Activated CD8-positive, alpha-beta memory T cell treated with anti-CD3 and anti-CD28 coated beads for 1 hour (primary cell): ENCODE data around the gene SLC35B4.
"Not testable (repeated sequence)": the region's sequence is repeated elsewhere in the genome, so short reads cannot be mapped to it uniquely, and the experiment has no call there.

Experiments
- DNase-seq, 2 donors: peaks; one replicate each; pipeline ENCODE4 v3.0.0-alpha.2; 2020; ENCODE audit warnings: low read depth in 1 of 2; ENCODE audit errors: extremely low read depth in 1 of 2

Gene SLC35B4

DNA sequence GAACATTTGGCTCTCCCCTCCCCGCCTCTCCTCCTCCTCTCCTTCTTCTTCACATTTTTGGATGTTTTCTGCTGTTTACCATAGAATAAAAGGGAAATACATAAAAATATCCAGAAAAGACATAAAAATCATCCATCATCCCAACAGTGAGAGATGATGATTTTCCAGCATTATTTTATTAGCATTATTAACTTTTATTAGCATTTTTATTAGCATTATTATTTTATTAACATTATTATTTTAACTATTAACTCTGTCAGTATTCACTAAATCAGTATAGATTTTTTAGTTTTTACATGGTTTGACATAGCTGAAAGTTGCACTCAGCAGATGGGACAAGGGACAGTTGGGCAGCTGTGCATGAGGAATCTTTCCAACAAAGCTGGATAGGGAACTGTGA is 16.2 kb upstream of the SLC35B4 start:
- no peak for DNase-seq

DNA sequence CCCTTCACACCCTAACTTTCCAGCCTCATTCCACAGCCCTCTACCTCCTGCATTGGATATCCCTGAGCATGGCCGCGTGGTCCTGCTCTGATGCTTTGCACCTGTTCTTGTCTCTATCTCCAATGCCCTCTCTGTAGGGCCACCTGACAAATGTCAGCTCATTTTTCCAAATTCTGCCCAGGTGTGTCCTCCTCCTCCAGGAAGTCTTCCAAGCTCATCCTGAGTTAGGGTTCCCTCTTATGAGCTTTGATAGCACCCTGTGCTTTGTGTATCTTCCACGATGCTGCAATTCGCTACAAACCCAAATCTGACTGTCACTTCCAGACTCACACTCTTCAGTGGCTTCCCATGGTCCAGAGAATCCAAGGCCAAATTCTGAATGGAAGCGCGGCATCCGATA is 14.7 kb upstream of the SLC35B4 start:
- DNase-seq: no peak

DNA sequence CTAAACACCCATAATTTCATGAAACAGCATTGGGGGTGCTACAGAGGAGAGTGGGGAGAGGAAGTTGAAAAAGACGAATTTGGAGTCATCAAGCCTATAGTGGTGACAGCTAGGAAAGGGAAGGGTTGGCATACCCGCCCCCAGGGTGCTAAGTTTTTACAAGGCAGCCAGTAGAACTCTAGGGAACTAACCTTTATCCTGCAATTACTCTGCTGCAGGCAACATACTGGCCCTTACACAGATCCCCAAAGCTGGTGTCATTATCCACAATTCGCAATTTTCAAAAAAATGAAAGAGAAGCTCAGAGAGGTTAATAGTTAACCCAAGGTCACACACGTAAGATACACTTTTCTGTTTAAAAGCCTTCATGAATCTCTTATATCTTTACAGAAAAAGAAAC is 14.2 kb upstream of the SLC35B4 start:
- no peak for DNase-seq

DNA sequence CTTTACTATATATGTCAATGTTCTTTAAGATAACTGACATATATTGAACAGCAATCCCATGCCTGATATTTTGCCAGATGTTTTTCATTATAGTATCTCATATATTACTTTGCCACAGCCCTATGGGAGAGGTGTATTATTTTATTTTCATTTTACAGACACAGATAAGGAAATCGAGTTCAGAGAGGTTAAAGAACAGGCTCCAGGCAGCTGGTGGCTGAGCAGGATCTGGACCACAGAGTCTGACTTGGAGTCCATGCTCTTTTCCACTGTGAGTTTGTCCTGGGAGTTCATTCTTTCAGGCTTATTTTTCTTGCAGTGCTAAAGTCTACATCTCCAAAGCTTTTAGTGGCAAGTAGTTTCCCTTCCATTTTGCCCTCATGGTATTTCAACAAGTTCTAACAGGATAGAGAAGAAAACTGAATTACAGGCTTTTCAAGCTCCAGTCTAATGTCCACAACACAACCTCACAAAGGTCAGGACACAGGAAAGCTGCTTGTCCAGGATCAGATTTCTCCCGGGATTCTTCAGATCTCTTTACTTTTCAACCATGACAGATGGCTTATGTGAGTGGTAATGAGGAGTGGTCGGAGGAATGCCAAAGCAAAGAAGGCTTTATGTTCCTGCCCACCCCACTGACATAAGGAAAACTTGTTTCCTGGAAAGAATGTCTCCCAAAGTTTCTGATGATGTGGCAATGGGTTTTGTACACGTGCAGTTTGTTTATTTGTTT is 13.1 kb upstream of the SLC35B4 start:
- no peak for DNase-seq

DNA sequence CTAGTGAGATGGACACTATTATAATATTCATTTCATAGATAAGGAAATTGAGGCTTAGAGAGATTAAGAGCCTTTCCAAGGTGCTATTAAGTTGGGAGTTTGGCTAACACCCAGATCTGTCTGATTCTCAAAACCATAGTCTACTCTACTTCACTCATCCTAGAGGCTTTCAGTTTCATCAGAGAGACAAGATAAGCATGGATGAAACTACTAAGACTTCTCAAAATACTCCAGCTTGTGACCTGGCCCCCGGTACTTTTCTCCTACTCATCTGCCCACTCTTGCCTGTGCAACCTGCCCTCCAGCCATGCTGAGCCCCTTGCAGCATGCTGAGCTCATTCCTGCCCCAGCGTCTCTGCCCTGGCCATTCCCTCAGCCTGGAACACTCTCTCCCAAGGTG is 12.2 kb upstream of the SLC35B4 start:
- no peak for DNase-seq

DNA sequence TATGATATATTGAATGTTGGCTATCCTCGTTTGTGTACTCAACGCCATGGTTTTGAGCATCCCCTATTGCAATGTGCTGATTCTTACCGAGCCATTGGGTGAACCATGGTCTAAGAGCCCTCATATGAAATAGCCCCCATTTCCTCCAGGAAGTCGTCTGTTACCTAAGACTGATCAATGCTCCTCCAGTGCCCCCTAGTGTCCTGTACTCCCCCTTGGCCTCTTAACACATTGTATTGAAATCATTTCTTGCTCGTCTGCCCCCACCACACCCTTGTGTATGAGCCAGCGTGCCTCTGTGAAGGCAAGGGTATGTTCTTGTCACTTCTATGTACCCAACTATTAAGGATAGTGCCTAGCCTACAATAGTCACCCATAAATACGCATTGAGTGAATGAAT is 11.2 kb upstream of the SLC35B4 start:
- DNase-seq: peak in 1 of 2 donors; percentile 39

DNA sequence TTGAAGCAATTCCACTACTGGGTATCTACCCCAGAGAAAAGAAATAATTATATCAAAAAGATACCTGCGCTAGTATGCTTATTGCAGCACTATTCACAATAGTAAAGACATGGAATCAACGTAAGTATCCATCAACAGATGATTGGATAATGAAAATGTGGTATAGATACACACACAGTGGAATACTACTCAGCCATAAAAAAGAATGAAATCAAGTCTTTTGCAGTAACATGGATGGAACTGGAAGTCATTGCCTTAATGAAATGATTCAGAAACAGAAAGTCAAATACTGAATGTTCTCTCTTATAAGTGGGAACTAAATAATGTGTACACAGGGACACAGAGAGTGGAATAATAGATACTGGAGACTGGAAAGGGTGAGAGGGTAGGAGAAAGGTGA is 7.4 kb upstream of the SLC35B4 start:
- DNase-seq: no peak

DNA sequence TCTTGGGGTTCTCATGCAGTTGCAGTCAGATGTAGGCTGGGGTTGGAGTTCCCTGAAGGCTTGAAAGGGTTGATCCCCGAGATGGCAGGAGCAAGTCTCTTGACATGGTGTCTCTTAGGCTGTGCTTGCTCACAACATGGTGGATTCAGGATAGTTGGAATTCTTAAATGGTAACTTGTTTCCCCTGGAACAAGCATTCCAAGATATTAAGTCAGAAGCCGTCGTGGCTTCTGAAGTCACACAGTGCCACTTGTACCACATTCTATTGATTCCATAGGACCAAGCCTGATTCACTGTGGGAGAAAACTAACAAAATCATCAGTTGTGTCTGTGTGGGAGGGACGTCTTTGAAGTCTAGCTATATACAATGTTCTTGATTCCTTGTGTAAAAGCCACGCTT is 3.5 kb upstream of the SLC35B4 start:
- no peak for DNase-seq

DNA sequence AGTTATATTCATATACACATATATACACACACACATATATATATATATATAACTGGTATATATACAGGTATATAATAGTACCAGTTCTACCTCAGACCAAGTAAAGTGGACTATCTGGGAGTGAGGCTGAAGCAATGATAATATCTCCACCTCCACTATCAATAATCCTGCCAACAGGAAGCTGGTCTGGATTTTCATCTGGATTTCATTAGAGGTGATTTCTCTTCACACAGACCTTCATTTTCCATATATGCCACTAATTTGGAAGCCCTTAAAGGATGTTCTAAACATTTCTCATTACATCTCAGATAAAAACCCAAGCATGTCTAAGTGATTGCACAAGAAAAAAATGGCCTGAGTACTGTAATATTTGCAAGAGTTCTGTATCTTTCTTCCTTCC is 1.7 kb upstream of the SLC35B4 start:
- DNase-seq: no peak

DNA sequence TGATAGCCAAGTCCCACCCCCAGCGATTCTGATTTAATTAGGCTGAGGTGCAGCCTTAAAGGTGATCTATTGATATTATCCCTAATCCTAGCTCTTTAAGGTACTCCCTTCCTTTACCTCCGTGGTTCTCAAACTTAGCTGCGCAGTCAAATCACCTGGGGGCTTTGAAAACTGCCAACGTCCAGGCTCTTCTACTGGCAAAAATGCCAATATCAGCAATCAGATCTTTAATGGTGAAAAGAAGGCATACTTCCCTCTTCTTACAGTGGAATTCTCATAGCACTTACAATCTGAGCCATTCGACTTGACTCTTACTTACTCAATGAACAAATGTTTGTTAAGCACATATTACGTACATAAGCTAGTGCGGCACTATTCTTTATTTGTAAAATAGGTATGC is 704 bp upstream of the SLC35B4 start:
- no peak for DNase-seq

DNA sequence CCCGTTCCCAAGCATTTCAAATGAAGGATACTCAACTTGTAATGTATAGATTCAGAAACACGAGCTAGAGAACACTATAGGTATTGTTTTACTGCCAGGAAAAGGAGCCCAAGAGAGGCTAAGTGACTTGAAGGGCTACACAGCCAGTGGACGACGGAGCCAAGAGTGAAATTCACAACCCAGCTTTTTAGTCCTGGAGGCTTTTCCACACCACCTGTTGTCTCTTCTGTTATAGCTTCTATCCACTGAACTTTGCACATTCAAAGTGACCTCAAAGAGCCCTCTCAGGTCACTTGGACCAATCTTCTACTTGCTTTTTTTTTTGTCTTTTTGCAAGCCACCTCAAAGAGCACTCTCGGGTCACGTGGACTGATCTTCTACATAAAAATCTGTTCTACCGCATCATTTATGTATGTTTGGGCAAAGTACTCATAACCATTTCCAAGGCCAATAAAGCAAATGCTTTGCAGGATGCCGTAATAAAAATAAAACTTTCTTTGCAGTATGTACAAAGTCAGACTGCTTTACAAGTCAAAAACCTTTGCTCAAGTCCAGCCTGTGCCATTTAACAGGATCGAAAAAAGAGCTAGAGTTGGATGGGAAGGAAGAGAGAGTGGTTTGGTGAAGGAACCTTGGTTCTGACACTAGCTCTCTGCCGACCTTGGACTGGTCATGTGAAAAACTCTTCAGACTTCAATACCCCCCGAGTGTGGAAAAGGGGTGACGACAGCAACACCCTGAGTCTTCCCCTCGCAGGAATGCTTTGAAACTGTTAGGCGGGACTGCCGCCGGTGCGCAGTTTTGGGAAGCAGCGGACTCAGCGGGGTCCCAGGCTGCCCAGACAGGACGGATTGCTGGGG is 821 bp downstream of the SLC35B4 start:
- DNase-seq: no peak

DNA sequence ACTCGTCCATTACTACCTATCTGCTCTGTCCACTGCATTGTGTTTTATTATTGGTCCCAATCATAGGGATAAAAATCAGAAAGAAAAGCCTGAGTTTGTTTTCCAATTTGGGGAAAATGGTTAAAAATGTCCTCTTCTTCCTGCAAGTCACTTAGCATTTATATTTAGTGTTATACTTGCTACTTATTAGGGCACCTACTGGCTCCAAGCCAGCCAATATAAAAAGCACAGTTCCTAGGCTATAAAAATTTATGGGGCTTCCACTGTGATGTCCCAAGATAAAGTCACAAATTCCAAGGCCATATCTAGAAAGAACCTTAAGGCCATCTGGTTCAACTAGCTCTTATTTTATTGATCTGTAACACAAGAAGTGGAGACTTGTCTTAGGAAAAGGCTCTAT is 3.2 kb downstream of the SLC35B4 start:
- no peak for DNase-seq

DNA sequence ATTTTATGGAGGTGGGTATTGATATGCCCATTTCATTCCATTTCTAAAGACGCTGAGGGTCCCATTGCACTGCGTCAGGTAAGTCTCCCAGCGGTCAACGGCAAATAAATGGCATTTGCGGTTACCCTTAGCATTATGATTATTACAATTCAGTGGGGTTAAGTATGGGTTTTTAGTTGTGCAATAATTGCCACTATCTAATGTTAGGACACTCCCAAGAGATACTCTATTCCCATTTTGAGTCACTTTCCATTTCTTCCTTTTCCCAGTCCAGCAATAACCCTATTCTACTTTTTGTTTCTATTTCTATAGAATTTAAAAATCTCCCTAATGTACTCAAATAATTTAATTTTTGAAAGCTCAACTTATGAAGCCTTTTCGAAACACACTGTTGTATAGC is 4.0 kb downstream of the SLC35B4 start:
- no peak for DNase-seq

DNA sequence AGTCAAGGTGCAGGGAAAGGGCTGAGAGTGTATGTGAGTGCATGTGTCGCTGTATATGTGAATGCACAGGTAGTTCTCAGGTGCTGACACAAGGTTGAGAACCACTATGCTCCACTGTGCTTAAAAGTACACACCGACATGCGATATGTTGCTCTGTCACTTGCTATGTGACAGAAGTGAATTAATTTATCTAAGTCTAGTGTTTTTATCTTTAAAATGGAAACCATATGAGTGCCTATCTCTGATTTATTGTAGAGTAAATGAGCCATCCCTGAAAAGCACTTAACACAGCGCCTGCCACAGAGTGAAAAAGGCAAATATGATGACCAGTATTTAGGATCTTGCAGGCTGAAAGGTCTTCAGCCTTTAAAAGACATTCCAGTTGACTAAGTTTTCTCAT is 4.9 kb downstream of the SLC35B4 start:
- no peak for DNase-seq

DNA sequence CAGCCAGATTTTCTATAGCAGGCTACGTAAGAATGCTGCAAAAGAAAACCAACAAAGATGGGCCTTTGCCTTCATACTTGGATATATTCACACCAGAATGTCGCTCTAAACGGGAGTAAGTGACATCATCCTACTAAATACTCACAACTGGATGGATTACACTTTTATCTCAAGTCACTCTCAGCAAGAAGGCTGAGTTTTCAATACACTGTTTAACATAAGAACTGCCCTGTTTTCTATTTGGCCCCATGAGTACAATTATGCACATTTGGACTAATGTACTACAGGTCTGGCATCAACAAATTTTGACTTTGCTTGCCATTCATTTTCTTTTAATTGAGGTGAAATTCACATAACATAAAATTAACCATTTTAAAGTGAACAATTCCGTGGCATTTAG is 8.2 kb downstream of the SLC35B4 start:
- no peak for DNase-seq

DNA sequence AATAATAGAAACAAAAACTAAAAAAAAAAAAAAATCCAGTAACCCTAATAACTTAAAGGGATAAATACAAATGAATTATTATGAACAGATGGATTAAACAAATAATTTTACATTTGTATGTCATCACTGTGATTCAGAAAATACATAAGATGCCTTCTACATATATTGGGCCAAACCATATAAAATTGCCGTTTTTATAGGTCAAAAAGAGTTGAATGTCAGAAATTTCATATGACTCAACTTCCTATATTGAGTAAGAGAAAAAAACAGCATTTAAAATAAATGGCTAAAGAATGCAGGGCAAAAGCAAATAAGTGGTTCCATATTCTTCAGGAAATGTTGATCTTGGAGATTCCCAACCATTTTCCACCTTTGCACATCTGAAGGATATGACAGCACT is 9.4 kb downstream of the SLC35B4 start:
- no peak for DNase-seq

DNA sequence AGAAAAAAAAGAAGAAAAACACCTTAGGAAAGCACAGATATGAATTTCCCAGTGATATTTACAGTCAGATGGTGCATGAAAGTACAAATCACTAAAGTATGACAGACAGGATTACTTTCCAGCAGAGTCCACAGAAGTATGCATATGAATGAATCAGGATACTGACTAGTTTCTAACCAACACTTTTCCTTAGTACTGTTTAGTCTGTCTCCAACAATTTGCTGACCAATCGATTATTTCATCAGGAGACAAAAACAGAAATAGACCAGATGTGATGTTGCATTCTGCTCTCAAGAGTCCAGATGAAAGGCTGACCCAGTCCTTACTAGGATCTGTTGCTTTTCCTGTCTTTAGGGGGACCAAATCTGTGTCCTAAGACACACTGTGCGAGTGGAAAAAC is 14.6 kb downstream of the SLC35B4 start:
- DNase-seq: no peak

DNA sequence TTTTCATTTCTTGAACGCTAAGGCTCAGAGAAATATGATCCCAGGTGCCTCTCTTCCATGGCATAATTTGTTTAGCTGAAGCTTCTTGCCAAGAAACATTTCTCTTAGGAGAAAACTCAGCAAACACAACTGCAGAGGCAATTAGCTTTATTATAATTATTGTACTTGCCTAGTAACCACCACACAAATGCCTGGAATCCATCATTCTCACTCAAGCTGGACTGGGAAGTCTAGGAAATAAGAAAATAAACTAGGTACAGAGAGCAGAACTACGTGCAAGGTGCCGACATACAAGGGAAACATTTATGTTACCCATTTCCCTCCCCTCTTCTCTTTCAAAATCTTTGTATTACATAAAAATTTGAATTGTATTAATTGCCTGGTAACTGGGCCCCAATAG is 15.1 kb downstream of the SLC35B4 start:
- no peak for DNase-seq

DNA sequence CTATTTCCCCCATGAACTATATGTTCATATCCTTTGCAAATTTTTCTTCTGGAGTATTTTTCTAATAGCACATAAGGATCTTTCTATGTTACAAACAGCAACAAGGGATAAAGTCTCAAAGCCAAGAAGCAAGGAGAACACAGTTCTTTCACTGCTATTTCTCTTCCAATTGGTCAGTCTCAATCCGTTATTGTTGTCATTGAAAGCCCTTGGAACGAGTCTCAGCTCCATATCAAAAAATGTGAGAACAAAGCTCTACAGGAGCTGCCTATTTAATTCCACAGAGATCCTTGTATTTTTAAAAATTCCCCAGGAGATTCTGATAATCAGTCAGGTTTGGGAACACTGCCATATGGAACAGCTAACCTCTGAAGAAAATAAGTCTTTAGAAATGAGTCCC is 15.7 kb downstream of the SLC35B4 start:
- DNase-seq: no peak

DNA sequence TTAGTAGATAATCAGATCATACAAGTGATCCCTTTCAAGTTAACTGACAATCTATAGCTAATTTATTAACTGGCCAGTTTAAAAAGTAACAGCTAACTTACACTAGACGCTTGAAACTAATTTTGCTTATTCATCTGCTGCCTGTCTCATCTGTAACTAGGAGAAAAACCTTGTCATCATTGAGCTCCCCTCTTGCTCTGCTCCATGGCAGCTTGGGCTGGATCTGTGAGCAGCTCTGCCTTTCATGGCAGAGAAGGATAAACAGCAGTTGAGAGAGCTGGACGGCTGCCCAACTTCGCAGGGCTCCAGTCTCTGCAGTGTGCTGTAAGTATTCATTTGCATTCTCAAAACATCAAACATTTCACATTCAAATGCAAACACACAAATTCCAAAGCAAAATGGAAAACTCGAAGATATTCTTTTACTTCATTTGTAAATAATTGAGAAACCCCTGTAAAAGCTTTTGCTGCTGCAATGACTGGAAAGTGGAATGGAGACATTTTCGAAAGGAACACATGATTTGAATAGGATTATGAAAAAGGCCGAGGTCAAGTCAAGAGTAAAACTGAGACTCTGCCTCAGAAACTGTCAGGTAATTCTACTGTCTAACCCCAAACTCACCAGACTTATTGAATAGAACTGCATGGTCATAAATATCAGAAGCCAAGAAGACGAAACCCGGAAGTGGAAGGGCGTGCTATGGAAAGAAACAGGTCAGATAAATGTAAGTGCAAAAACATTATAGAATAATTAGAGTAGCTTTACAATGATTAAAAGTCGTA is 17.6 kb downstream of the SLC35B4 start:
- no peak for DNase-seq

DNA sequence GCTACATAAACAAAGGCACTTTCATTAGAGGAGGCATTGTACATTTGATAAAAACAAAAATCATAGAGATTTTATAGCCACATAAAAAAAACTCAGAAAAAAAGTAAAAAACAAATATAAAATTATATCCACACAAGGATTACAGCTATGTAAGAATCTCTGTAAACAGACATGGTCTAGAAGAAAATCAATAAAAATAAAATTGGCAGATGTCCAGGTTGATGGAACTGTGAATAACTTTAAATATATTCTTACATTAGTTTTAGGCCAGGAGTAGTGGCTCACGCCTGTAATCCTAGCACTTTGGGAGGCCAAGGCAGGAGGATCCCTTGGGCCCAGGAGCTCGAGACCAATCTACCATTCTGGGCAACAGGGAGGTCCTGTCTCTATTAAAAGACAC is 19.2 kb downstream of the SLC35B4 start:
- no peak for DNase-seq

DNA sequence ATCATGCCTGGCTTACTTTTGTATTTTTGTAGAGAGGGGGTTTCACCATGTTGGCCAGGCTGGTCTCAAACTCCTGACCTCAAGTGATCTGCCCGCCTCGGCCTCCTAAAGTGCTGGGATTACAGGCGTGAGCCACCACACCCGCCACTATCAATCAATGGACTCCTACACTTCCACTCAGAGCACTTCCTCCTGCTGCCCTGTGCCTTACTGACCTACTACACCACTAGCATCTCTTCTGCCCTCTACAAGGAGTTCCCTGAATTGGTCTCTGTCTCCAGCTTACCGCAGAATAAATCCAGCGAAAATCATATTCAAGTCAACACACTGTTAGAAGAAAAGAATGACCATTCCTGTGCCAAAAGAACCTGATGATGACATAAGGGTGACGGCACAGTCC is 20.7 kb downstream of the SLC35B4 start:
- not testable (repeated sequence) for DNase-seq
